ENCODE data around the gene NFIA. TPM values are rescaled to one million over a fixed set of nuclear protein-coding genes. Genes with fewer than 3 reads are reported as not detected.

NFIA gene
- total and polyA plus RNA-seq, 2 of the 13 experiments (the other 11 are each of a cell fraction or from before 2014, with no cell fraction given), result 14.7 to 28.5 TPM

DNA sequence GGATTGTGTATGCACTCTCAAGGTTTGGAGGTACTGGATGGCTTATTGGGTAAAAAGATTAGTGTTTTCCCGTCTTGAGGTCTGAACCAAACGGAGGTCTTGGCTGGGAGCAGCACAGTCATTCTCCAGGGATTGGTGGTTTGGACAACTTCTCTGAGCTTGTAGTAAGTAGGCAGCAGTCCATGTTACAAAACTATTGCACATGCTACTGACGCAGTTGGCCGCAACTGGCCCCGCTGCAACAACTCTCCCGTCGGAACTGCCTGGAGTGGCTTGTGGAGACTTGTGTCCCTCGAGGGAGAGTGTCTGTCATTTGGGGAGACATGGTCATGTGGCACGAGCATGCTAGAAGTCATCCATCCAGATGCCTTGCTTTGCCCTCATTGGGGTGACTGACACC is 366.6 kb downstream of the NFIA start (continued):
- TF ChIP-seq, protein P1, sequence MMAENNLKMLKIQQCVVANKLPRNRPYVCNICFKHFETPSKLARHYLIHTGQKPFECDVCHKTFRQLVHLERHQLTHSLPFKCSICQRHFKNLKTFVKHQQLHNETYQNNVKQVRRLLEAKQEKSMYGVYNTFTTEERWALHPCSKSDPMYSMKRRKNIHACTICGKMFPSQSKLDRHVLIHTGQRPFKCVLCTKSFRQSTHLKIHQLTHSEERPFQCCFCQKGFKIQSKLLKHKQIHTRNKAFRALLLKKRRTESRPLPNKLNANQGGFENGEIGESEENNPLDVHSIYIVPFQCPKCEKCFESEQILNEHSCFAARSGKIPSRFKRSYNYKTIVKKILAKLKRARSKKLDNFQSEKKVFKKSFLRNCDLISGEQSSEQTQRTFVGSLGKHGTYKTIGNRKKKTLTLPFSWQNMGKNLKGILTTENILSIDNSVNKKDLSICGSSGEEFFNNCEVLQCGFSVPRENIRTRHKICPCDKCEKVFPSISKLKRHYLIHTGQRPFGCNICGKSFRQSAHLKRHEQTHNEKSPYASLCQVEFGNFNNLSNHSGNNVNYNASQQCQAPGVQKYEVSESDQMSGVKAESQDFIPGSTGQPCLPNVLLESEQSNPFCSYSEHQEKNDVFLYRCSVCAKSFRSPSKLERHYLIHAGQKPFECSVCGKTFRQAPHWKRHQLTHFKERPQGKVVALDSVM (CRISPR knock-in tag; IDR thresholded peaks at IDR 0.05), result no peak
- TF ChIP-seq TP53 (CRISPR knock-in tag; conservative IDR thresholded peaks at IDR 0.05), result no peak
- TF ChIP-seq, protein P2, sequence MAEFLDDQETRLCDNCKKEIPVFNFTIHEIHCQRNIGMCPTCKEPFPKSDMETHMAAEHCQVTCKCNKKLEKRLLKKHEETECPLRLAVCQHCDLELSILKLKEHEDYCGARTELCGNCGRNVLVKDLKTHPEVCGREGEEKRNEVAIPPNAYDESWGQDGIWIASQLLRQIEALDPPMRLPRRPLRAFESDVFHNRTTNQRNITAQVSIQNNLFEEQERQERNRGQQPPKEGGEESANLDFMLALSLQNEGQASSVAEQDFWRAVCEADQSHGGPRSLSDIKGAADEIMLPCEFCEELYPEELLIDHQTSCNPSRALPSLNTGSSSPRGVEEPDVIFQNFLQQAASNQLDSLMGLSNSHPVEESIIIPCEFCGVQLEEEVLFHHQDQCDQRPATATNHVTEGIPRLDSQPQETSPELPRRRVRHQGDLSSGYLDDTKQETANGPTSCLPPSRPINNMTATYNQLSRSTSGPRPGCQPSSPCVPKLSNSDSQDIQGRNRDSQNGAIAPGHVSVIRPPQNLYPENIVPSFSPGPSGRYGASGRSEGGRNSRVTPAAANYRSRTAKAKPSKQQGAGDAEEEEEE (CRISPR knock-in tag; IDR thresholded peaks at IDR 0.05; ENCODE audit: borderline replicate concordance), result no peak

DNA sequence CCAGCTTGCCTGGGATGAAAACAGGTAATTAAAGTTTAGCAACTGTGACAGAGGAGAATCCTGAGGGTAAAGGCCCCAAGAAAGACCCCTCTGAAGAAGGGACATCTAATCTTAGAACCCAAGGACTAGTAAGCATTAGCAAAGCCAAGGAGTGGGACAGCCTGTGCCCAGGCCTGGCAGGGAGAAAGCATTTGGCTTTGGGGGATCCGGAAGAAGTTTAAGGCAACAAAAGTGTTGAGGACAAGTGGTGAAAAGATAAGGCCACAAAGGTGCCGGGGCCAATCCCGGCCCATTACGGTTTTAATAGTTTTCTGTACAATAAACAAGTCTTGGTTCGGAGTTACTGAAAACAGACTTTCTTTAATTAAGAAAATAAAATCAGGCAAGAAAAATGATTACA is 367.0 kb downstream of the NFIA start:
- DNase-seq (ENCODE audit: low spot score) (no peak), FAIRE-seq (no peak), ATAC-seq (no peak)
- no TSS peak for BruUV-seq (replicated peaks)
- no peaks in the 10 kb centered on the region for H3K79me2 ChIP-seq (ENCODE audit: insufficient read depth, low read length)
- ChIA-PET CTCF (ENCODE audit: low intra/inter-chr PET ratio, low total read pairs) (no interaction called here), POLR2A (no interaction called here)
- H3K4me2 ChIP-seq (ENCODE audit: low read depth, low read length), result no peak overlapping the region
- no peak overlapping the region for H2AFZ ChIP-seq (ENCODE audit: low read length)
- H3K27me3 ChIP-seq (ENCODE audit: control insufficient read depth in 1 of 2, insufficient read depth in 2 of 2, low read length in 2 of 2), result no peaks in the 10 kb centered on the region
- no peak overlapping the region for H3K4me3 ChIP-seq (replicated peaks in 1 of 3; ENCODE audit: insufficient read depth in 1 of 3, low read depth in 2 of 3, low read length in 3 of 3)
- peak overlapping the region; percentile 63 for H3K27ac ChIP-seq (ENCODE audit: extremely low read length, insufficient read depth, low read length)
- H3K9me3 ChIP-seq (ENCODE audit: low read length), result no peaks in the 10 kb centered on the region
- H3K9ac ChIP-seq (ENCODE audit: insufficient read depth, low read depth, low read length), result no peak overlapping the region
- H3K36me3 ChIP-seq (replicated peaks in 1 of 2; ENCODE audit: control insufficient read depth in 1 of 2, insufficient read depth in 2 of 2, low read length in 2 of 2), result peaks cover 0 to 19% of the 10 kb centered on the region in 2 experiments; a peak in 3 of 5 replicates
- intact Hi-C loops (cut with micrococcal nuclease; ENCODE audit: unreplicated experiment) (no loop called here), in situ Hi-C loops (cut with HindIII; ENCODE audit: extremely low pct_ligation_motif_present, low pct_unique_long_range_greater_than_20kb) (no loop called here)
- peaks cover 25% of the 10 kb centered on the region for H4K20me1 ChIP-seq (ENCODE audit: insufficient read depth, low read length)
- H3K4me1 ChIP-seq (ENCODE audit: insufficient read depth, low read length), result peaks cover 48% of the 10 kb centered on the region
- WGBS (ENCODE audit: low lambda C conversion rate), result 98% methylated on average over 5 of the region's 5 CpGs
- TF ChIP-seq, protein P3, sequence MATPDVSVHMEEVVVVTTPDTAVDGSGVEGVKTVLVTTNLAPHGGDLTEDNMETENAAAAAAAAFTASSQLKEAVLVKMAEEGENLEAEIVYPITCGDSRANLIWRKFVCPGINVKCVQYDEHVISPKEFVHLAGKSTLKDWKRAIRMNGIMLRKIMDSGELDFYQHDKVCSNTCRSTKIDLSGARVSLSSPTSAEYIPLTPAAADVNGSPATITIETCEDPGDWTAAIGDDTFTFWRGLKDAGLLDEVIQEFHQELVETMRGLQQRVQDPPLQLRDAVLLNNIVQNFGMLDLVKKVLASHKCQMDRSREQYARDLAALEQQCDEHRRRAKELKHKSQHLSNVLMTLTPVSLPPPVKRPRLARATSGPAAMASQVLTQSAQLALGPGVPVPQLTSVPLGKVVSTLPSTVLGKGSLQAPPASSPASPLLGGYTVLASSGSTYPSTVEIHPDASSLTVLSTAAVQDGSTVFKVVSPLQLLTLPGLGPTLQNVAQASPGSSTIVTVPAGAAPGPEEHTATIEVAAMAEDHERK (CRISPR knock-in tag; IDR thresholded peaks at IDR 0.05; ENCODE audit: low read depth), result no peak
- no peak for TF ChIP-seq KDM6A (CRISPR knock-in tag; IDR thresholded peaks at IDR 0.05; ENCODE audit: low read depth)
- TF ChIP-seq, protein P4, sequence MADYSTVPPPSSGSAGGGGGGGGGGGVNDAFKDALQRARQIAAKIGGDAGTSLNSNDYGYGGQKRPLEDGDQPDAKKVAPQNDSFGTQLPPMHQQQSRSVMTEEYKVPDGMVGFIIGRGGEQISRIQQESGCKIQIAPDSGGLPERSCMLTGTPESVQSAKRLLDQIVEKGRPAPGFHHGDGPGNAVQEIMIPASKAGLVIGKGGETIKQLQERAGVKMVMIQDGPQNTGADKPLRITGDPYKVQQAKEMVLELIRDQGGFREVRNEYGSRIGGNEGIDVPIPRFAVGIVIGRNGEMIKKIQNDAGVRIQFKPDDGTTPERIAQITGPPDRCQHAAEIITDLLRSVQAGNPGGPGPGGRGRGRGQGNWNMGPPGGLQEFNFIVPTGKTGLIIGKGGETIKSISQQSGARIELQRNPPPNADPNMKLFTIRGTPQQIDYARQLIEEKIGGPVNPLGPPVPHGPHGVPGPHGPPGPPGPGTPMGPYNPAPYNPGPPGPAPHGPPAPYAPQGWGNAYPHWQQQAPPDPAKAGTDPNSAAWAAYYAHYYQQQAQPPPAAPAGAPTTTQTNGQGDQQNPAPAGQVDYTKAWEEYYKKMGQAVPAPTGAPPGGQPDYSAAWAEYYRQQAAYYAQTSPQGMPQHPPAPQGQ (CRISPR knock-in tag; IDR thresholded peaks at IDR 0.05; ENCODE audit: borderline replicate concordance), result no peak
- no peak for TF ChIP-seq SRF (IDR thresholded peaks at IDR 0.05; ENCODE audit: low read depth, low read length)
- TF ChIP-seq, protein P2 (CRISPR knock-in tag; IDR thresholded peaks at IDR 0.05; ENCODE audit: borderline replicate concordance), result no peak
- TF ChIP-seq, protein P5, sequence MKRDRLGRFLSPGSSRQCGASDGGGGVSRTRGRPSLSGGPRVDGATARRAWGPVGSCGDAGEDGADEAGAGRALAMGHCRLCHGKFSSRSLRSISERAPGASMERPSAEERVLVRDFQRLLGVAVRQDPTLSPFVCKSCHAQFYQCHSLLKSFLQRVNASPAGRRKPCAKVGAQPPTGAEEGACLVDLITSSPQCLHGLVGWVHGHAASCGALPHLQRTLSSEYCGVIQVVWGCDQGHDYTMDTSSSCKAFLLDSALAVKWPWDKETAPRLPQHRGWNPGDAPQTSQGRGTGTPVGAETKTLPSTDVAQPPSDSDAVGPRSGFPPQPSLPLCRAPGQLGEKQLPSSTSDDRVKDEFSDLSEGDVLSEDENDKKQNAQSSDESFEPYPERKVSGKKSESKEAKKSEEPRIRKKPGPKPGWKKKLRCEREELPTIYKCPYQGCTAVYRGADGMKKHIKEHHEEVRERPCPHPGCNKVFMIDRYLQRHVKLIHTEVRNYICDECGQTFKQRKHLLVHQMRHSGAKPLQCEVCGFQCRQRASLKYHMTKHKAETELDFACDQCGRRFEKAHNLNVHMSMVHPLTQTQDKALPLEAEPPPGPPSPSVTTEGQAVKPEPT (CRISPR knock-in tag; IDR thresholded peaks at IDR 0.05; ENCODE audit: low read depth), result no peak
- no peak for TF ChIP-seq ZNF337 (CRISPR knock-in tag; IDR thresholded peaks at IDR 0.05; ENCODE audit: borderline replicate concordance, low read depth)
- TF ChIP-seq, protein P6, sequence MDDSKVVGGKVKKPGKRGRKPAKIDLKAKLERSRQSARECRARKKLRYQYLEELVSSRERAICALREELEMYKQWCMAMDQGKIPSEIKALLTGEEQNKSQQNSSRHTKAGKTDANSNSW (CRISPR knock-in tag; IDR thresholded peaks at IDR 0.05; ENCODE audit: borderline replicate concordance), result no peak
